ENCODE measurements around the gene SFRP4.

SFRP4 gene

GRCh38 chr7:37925620-37926019 lies 9.0 kb upstream of the SFRP4 start:
- TF ChIP-seq EZH2phosphoT487 (conservative IDR thresholded peaks at IDR 0.05; ENCODE audit: low read length), result no peak
- TF ChIP-seq CTCF (IDR thresholded peaks at IDR 0.05; ENCODE audit: insufficient read depth, low read length, poor library complexity, severe bottlenecking), result no peak
- H3K9me2 ChIP-seq (replicated peaks; ENCODE audit: insufficient read depth, low read length), result no peaks in the 10 kb centered on the region
- H3K4me3 ChIP-seq (ENCODE audit: insufficient read depth, low read length, poor library complexity, severe bottlenecking), result no peak overlapping the region
- no peak overlapping the region for H3K9ac ChIP-seq (ENCODE audit: low read length)
- no peaks in the 10 kb centered on the region for H4K20me1 ChIP-seq (ENCODE audit: low read depth, low read length)
- no peak overlapping the region for H2AFZ ChIP-seq (ENCODE audit: low read depth, low read length, severe bottlenecking)
- H3K36me3 ChIP-seq (ENCODE audit: low read length), result no peaks in the 10 kb centered on the region
- H3K79me2 ChIP-seq (ENCODE audit: insufficient read depth, low read length), result no peaks in the 10 kb centered on the region
- no peak overlapping the region for H3K27ac ChIP-seq (ENCODE audit: low read depth, low read length)
- no peaks in the 10 kb centered on the region for H3K27me3 ChIP-seq (ENCODE audit: low read length)
- H3F3A ChIP-seq (ENCODE audit: insufficient read depth), result no peaks in the 10 kb centered on the region
- no peaks in the 10 kb centered on the region for H3K9me3 ChIP-seq (ENCODE audit: insufficient read depth, low read length)
- H3K4me2 ChIP-seq (ENCODE audit: low read depth, low read length, poor library complexity, severe bottlenecking), result no peak overlapping the region

DNA sequence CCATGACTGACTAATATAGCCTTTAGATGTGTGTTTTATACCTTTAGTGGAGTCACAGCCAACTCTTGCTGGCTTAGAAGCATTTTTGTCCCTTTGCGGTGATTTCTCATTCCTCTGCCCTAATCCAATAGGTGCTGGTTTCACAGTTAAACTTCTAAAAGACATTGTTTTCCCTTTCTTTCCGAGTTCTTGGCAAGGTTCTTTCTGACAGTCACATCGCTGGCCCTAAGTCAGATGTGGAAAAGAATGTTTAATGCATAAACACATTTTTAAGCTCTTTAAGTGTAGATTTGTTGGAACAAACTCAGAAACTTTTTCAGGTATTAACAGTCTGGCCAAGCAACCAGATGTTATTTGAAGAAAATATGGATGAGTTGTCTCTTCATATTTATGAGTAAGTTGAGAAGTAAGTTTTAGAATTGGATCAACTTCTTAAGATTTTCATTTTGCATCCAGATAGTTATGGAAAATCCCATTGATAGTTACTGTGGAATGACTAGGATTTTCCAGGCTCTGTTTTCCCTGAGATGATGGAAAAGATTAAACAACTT lies 7.9 kb upstream of the SFRP4 start:
- H3K4me2 ChIP-seq (ENCODE audit: low read depth, low read length, poor library complexity, severe bottlenecking), result no peak overlapping the region
- TF ChIP-seq EZH2phosphoT487 (conservative IDR thresholded peaks at IDR 0.05; ENCODE audit: low read length) (no peak), CTCF (IDR thresholded peaks at IDR 0.05; ENCODE audit: insufficient read depth, low read length, poor library complexity, severe bottlenecking) (no peak)
- H4K20me1 ChIP-seq (ENCODE audit: low read depth, low read length), result no peaks in the 10 kb centered on the region
- H3K9me3 ChIP-seq (ENCODE audit: insufficient read depth, low read length), result no peaks in the 10 kb centered on the region
- H3K36me3 ChIP-seq (ENCODE audit: low read length), result no peaks in the 10 kb centered on the region
- no peaks in the 10 kb centered on the region for H3K27me3 ChIP-seq (ENCODE audit: low read length)
- no peaks in the 10 kb centered on the region for H3F3A ChIP-seq (ENCODE audit: insufficient read depth)
- no peaks in the 10 kb centered on the region for H3K79me2 ChIP-seq (ENCODE audit: insufficient read depth, low read length)
- no peak overlapping the region for H3K9ac ChIP-seq (ENCODE audit: low read length)
- no peaks in the 10 kb centered on the region for H3K9me2 ChIP-seq (replicated peaks; ENCODE audit: insufficient read depth, low read length)
- no peak overlapping the region for H3K4me3 ChIP-seq (ENCODE audit: insufficient read depth, low read length, poor library complexity, severe bottlenecking)
- H3K27ac ChIP-seq (ENCODE audit: low read depth, low read length), result no peak overlapping the region
- H2AFZ ChIP-seq (ENCODE audit: low read depth, low read length, severe bottlenecking), result no peak overlapping the region

DNA sequence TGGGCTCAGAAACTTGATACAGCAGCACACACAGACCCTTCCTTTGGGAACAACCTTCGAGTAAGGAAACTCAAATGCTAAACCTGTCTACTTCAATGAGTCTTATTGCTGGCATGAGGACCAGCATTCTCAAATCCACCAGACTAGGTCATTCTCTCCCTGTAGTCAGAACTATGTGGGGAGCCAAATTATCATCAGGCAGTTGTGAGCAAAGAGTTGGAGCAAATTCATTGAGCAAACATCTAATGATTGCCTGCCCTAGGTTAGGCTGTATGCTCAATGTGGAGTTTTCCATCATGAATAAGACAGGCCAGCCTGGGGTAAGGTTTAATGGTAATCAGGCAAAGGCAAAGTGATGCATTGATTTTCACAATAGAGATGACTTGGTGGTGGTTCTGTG lies 7.4 kb upstream of the SFRP4 start:
- no peaks in the 10 kb centered on the region for H3K9me2 ChIP-seq (replicated peaks; ENCODE audit: insufficient read depth, low read length)
- no peaks in the 10 kb centered on the region for H3K9me3 ChIP-seq (ENCODE audit: insufficient read depth, low read length)
- TF ChIP-seq CTCF (IDR thresholded peaks at IDR 0.05; ENCODE audit: insufficient read depth, low read length, poor library complexity, severe bottlenecking) (no peak), EZH2phosphoT487 (conservative IDR thresholded peaks at IDR 0.05; ENCODE audit: low read length) (no peak)
- no peak overlapping the region for H3K4me3 ChIP-seq (ENCODE audit: insufficient read depth, low read length, poor library complexity, severe bottlenecking)
- H3F3A ChIP-seq (ENCODE audit: insufficient read depth), result no peaks in the 10 kb centered on the region
- no peak overlapping the region for H3K4me2 ChIP-seq (ENCODE audit: low read depth, low read length, poor library complexity, severe bottlenecking)
- no peaks in the 10 kb centered on the region for H3K79me2 ChIP-seq (ENCODE audit: insufficient read depth, low read length)
- no peak overlapping the region for H2AFZ ChIP-seq (ENCODE audit: low read depth, low read length, severe bottlenecking)
- no peaks in the 10 kb centered on the region for H3K36me3 ChIP-seq (ENCODE audit: low read length)
- no peaks in the 10 kb centered on the region for H3K27me3 ChIP-seq (ENCODE audit: low read length)
- no peaks in the 10 kb centered on the region for H4K20me1 ChIP-seq (ENCODE audit: low read depth, low read length)
- no peak overlapping the region for H3K9ac ChIP-seq (ENCODE audit: low read length)
- no peak overlapping the region for H3K27ac ChIP-seq (ENCODE audit: low read depth, low read length)
